Hepatic stellate cell (primary cell): ENCODE measurements around the gene ANKMY1.
"Not testable (repeated sequence)": the region's sequence is repeated elsewhere in the genome, so short reads cannot be mapped to it uniquely, and the experiment has no call there.

Experiments used
- DNase-seq: peaks from one replicate; pipeline ENCODE4 v3.0.0; 2011; ENCODE audit warnings: low spot score

The ANKMY1 gene

GRCh38 chr2:240568678-240569522 lies 11.1 kb upstream of the ANKMY1 start:
- peak; percentile 47 for DNase-seq

DNA sequence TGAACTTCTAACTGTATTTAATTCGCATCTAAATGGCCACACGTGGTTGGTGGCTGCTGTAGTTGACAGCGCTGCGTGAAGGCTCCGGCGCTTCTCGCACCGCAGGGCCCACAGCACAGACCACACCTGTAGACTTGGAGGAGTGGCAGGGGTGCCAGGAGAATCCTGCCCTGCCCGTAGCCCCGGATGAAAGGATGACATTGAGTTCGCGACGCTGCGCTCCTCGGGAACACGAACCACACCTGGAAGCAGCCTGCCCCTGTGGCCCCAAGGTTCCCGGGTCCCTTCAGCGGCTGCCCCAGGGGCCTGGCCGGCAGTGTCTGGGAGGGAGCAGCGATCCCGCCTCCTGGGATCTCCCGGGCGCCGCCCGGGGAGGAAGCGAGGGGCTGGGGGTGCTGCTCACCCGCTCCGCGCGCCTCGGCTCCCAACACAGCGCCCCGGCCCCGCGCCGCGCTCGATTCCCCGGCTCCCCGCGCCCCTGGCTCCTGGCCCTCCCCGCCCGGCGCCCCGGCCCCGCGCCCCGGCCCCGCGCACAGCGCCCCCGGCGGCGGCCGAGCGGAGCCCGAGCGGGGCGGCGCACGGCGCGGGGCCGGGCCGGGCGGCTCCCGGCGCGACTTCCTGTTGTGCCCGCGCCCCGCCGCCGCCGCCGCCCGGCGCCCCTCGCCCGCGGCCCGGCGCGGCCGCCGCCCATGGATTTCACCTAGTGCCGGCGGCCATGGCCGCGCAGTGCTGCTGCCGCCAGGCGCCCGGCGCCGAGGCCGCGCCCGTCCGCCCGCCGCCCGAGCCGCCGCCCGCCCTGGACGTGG lies 10.3 kb upstream of the ANKMY1 start, which contains the start of gene RNPEPL1:
RNPEPL1 (plus strand) TSS at position 613 of the 806 bp plus-strand sequence; CDS start at position 716, 103 bp downstream.
- peak; percentile 61 for DNase-seq

DNA sequence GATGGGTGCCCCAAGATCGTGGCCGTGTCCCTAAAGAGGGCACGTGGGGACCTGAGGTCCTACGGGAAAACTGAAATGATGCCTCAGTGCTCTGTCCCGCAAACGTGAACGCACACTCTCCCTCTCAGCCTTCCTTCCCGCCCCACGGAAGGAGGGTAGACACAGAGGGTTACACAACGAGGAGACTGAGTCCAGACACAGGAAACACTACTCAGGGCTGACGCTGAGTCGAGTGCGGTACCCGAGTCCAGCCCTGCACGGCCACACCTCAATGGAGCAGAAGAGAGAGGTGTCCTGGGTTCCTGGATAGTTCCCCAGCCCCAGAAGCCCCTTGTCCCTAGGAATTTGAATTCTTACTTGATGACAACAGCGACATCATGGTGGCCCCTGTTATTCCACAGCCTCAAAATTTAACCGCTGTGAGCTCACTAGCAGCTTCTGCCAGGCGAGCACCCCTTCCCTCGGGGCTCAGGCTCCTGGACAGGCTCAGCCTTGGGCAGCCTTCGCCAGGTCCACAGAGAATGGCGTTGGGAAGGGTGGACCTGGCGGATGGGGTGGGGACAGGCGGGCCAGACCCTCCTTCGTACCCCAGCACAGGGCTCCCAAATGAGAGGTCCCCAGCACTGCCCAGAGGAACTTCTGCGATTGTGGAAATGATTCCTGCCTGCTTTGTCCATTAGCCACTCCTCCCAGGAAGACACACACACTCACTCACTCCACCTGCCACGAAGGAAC lies 9.5 kb upstream of the ANKMY1 start:
- no peak for DNase-seq

DNA sequence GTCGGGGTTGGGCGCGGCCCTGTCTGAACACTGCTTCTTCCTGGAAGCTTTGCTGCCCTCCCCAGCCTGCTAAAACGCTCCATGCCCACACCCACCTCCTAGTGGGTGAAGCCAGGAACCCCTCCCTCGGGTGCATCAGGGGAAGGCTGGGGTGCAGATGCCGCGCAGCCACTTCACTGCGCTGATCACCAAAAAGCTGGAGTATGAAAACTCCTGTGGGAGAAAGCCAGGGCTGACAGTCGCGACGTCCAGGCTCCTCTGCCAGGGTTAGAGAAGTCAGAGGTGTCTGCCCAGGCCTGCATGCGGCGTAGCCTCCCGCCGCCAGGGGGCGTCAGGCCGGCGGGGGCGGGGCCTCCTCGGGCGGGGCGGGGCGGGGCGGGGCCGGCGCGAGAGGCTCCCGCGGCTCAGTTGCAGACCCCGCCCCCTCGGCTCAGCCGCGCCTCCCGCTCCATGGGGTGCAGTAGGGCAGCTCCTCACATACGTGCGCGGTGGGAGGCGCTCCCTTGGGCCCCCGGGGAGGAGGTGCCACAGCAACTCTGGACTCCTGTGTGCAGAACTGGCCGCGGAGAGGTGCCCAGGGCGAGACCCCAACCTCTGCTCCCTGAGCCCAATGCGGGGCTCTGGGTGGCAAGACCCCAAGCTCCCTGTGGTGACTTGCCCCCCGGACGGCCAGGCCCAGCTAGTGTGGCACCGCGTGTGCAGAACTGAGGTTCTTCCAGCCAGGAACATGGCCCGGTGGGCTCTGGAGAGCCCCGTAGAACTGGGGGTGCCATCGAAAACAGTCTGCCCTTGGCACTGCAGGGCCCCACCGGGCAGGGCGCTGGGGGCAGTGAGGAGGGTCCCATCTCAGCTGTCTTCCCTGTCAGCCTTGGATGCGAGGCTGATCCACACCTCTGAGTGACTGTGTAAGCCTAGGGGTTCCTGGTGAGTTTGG lies 8.7 kb upstream of the ANKMY1 start:
- DNase-seq = peak; percentile 77

- DNase-seq = peak; percentile 70
Observed at GRCh38 chr2:240565333-240566202, 7.8 kb upstream of the ANKMY1 start.

DNA sequence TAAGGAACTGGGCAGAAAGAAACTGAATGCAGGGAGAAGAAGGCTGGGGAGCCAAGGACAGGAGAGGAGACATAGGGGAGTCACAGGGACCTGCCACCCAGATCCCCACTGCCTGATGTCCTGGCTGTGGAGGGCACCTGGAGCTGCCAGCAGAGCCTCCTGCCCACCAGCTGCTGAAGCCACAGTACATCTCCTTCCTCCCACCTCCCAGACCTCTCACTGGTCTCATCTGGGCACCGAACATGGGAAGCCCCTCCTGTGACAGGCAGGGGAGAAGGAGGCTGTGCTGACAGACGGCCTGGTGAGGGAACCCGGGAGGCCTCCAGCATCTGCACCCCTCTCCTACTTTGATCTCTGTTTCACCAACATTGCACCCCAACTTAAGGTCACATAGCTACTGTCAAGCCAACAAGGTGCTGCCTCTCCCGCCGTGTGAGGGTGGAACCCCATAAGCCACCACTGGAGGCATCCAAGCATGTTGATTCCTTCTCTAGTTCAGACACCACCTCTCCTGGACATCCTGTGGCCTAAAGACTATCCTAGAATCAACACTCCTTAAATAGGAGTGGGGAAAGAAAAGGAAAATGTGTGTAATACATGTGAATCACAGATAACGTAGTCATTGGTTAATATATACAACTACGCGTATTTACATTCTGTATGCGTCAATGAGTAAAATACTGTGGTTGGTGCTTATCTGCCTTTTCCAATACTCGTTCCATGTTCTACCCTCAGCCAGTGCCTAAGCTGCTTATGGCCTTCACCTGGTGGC lies 7.0 kb upstream of the ANKMY1 start:
- DNase-seq = no peak

DNA sequence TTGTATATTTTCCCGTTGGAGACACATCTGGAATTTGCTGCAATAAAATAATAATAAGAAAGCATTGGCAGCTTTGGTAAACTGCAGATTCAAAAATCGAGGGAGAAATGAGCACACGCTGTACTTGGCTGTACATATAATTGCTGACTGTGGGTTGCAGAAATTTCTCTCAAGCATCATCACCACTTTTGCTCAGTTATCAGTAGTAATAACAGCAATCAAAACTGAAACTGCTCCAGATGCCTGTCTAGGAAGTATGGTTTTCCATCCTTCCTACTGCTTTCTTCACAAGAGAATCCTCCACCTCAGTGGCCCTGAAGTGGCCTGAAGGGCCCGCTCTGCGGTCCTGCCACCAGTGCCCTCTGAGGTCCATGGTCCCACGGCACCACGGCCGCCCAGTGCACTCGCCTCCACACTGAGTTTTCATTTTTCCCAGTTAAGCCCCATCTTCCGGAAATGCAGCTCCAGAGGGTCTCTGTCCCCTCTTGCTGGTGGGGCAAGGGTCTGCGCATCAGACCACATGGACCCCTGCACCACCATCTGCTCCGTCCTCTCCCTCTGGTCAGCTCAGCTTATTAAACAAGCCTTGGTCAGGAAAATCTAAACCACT lies 6.3 kb upstream of the ANKMY1 start:
- no peak for DNase-seq

- not testable (repeated sequence) for DNase-seq
Observed at GRCh38 chr2:240563231-240563630, 5.4 kb upstream of the ANKMY1 start.

DNA sequence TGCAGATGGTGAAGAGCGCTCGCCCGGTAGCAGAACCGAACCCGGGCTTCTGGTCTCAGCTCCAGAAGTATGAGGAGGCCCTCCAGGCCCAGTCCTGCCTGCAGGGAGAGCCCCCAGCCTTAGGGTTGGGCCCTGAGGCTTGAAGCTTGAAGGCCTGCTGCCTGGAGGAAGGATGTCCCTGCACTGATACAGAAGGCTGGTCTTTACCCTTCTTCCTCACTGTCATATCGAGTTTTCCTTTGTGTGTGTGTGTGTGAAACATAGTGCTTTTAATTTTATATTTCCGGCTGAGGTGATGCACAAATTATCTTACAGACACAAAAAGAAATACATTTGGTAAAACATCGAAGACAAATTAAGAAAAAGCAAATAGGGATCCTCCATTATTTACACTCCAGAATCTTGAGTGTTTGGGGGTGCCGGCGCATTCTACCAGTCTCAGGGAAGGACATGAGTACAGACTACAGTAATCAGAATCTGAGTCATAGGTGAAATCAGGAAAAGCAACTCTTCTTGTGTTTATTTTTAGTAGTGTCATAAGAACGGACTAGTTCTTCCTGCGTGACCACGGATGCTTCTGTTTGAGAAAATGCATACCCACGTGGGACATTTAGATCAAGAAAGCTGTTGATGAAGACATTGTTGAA lies 3.7 kb upstream of the ANKMY1 start:
- DNase-seq = peak; percentile 70

- peak; percentile 92 for DNase-seq
Observed at GRCh38 chr2:240560480-240561324, 2.9 kb upstream of the ANKMY1 start.

DNA sequence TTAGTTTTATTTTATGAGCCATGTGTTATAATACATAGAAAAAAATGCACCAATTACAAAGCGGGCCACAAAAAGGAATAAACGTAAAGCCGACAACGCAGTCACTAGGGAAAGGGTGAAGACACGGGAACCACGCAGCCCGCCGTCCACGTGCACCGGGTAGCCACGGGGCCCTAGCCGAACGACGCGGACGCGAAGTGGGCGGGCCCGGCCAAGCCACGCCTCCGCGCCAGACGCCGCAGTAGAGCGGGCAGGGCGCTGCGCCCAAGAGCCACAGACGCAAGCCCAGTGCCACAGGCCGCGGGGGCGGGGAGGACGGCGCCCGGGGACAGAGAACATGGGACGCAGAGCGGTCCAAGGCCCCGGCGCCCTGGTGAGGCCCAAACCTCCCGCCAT lies 2.3 kb upstream of the ANKMY1 start, which contains the start of gene DUSP28:
DUSP28 (plus strand) TSS at position 274 of the 396 bp plus-strand sequence. CDS start 328 bp downstream, outside the sequence.
- DNase-seq = peak; percentile 93

DNA sequence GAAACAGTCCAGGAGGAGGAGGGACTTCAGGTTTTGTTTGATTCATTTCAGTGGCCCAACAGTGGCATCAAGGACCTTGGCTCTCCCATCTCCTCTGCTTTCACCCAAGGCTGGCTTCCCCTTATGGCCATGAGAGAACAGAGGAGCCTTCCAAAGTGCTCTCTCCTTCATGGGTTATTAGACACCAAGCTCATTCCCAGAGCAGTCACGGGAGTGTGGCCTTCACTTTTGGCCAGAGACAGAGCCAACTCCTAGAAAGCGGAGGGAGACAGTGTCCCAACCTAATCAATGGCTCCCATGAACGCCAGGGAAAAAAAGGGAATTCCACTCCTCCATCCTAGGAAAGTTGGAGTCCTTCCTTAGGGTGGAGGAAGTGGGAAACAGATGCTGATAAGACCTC lies 1.5 kb upstream of the ANKMY1 start:
- no peak for DNase-seq

GRCh38 chr2:240558236-240558761 lies 511 bp upstream of the ANKMY1 start:
- DNase-seq = no peak

DNA sequence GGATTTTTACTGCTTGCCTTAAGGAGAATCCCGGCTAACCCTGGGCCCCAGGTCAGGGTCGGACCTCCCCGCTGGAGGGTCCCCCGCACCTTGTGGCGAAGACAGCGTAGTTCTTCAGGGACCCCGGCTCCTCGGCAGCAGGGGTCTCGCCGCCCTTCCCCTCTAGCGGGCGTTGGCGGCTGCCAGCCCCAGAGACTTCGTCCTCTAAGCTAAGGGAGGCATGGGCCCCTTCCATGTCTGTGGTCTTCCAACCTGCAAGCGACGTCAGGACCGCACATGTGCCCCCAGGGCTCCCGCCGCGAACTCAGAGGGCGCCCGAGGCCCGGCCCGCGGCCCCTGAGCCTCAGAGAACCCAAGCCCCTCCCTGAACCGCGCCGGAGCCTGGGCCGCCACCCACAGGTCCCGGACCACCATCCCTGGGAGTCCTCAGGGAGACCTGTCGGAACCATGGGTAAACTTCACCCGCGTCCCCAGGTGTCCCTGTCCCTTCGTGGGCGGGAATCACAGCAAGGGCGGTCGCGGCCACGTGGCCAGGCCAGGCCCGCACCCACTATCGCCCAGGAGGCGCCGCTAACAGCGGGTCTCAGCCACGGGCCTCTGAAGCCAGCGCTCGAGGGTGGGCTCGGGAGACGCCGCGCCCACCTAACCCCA lies 562 bp downstream of the ANKMY1 start:
- no peak for DNase-seq

GRCh38 chr2:240556553-240557100 lies 1.2 kb downstream of the ANKMY1 start:
- peak; percentile 71 for DNase-seq

DNA sequence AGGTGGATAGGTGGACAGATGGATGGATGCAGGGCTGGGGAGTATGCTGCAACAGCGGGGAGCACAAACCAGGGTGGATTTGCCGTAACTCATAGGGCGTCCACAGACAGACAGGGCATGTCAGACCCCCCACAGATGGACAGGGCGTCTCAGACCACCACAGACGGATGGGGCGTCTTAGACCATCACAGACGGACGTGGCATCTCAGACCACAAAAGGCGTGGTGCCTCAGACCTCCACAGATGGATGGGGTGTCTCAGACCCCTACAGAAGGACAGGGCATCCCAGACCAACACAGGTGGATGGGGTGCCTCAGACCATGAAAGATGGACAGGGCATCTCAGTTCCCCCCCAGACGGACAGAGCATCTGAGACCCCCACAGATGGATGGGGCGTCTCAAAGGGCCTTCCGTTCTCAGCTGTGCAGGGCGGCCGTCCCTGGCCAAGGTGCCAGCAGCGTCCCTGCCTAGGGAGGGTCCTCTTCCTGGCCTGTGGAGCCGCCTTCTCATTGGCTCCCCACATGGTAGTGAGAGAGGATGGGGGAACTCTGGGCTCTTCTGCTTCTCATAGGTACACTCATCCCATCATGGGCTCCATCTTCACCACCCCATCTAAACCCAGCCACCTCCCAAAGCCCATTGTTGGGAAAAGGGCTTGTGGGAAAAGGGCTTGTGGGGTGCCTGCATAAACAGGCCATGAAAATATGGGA lies 2.1 kb downstream of the ANKMY1 start:
- no peak for DNase-seq
